GM12878 (cell line): ENCODE data around the gene OPRM1. TPM values are rescaled to one million over a fixed set of nuclear protein-coding genes. Genes with fewer than 3 reads are reported as not detected.
A peak's percentile ranks its signal among the peaks of the same experiment; 100 is the strongest.

Experiments used
- BACH1 ChIP-seq: fragments of 450-650 bp; IDR thresholded peaks from 2 replicates; pipeline ENCODE4 v1.6.1; 2017; ENCODE audit warnings: mild to moderate bottlenecking, borderline replicate concordance
- CBFB ChIP-seq: IDR thresholded peaks from 2 replicates; pipeline ENCODE4 v1.6.1; 2016; ENCODE audit warnings: antibody characterized with exemption, low read depth
- CEBPZ ChIP-seq: fragments of 150-350 bp; IDR thresholded peaks from 2 replicates; pipeline ENCODE4 v1.6.1; 2016; ENCODE audit warnings: low read depth, low read length
- CREB1 ChIP-seq: IDR thresholded peaks from 2 replicates; pipeline ENCODE4 v1.6.1; 2012; ENCODE audit warnings: low read depth, mild to moderate bottlenecking, inconsistent platforms
- CUX1 ChIP-seq: IDR thresholded peaks from 2 replicates; pipeline ENCODE4 v1.6.1; 2012; ENCODE audit warnings: improper control_type of control experiment, low read depth, low read length; ENCODE audit not compliant: insufficient replicate concordance
- DPF2 ChIP-seq: fragments of 450-650 bp; IDR thresholded peaks from 2 replicates; pipeline ENCODE4 v1.6.1; 2017; ENCODE audit warnings: mild to moderate bottlenecking
- ETV6 ChIP-seq, 2 experiments: fragments of 450-650 bp in 1 of 2; IDR thresholded peaks in 1 of 2; conservative IDR thresholded peaks in 1 of 2; 2 replicates each; pipeline ENCODE4 v1.6.1; 2014; ENCODE audit warnings: antibody characterized with exemption in 1 of 2, borderline replicate concordance in 1 of 2, low read depth in 1 of 2, mild to moderate bottlenecking in 1 of 2, moderate library complexity in 1 of 2
- FOXM1 ChIP-seq: IDR thresholded peaks from 2 replicates; pipeline ENCODE4 v1.6.1; 2012; ENCODE audit warnings: low read depth, mild to moderate bottlenecking, inconsistent platforms, low read length, moderate library complexity
- HDAC2 ChIP-seq: fragments of 200-600 bp; sonication (generic); IDR thresholded peaks from 2 replicates; pipeline ENCODE4 v1.6.1; 2017
- HDAC6 ChIP-seq: fragments of 200-600 bp; sonication (generic); IDR thresholded peaks from one replicate; pipeline ENCODE4 v1.8.0; 2017; ENCODE audit warnings: antibody characterized with exemption; ENCODE audit not compliant: unreplicated experiment
- IKZF1 ChIP-seq: fragments of 450-650 bp; conservative IDR thresholded peaks from 2 replicates; pipeline ENCODE4 v1.6.1; 2017; ENCODE audit warnings: antibody characterized with exemption, mild to moderate bottlenecking
- IRF5 ChIP-seq: fragments of 450-650 bp; IDR thresholded peaks from 2 replicates; pipeline ENCODE4 v1.6.1; 2017; ENCODE audit warnings: borderline replicate concordance
- MAX ChIP-seq: IDR thresholded peaks from 2 replicates; pipeline ENCODE4 v1.6.1; 2012; ENCODE audit warnings: low read depth, low read length, improper control_type of control experiment
- NFIC ChIP-seq: IDR thresholded peaks from 2 replicates; pipeline ENCODE4 v1.6.1; 2012; ENCODE audit warnings: low read depth, mild to moderate bottlenecking, inconsistent platforms, low read length, moderate library complexity
- NRF1 ChIP-seq: conservative IDR thresholded peaks from 2 replicates; pipeline ENCODE4 v1.6.1; 2011; ENCODE audit warnings: mild to moderate bottlenecking, low read depth, low read length, improper control_type of control experiment
- POLR2AphosphoS2 ChIP-seq: IDR thresholded peaks from 2 replicates; pipeline ENCODE4 v1.6.1; 2011; ENCODE audit warnings: low read depth, mild to moderate bottlenecking, low read length, improper control_type of control experiment, moderate library complexity
- RBBP5 ChIP-seq: fragments of 200-600 bp; sonication (generic); conservative IDR thresholded peaks from 2 replicates; pipeline ENCODE4 v1.6.1; 2016
- SIN3A ChIP-seq: IDR thresholded peaks from 2 replicates; pipeline ENCODE4 v1.6.1; 2012; ENCODE audit warnings: low read depth, low read length, improper control_type of control experiment
- SIX5 ChIP-seq: IDR thresholded peaks from 2 replicates; pipeline ENCODE4 v1.6.1; 2011; ENCODE audit warnings: mild to moderate bottlenecking, low read depth, low read length, moderate library complexity; ENCODE audit not compliant: severe bottlenecking
- SUZ12 ChIP-seq: fragments of 200-600 bp; sonication (generic); IDR thresholded peaks from one replicate; pipeline ENCODE4 v1.6.1; 2018; ENCODE audit warnings: antibody characterized with exemption, mild to moderate bottlenecking; ENCODE audit not compliant: unreplicated experiment
- YY1 ChIP-seq: IDR thresholded peaks from 2 replicates; pipeline ENCODE4 v1.6.1; 2011; ENCODE audit warnings: low read depth, mild to moderate bottlenecking, low read length
- polyA plus RNA-seq, 11 experiments: library from polyadenylated mRNA; depleted of rRNA in 4 of 11; unstranded in 6 of 11; stranded (reverse) in 5 of 11; fragments of >200 nt; fragmentation: Nextera tagmentation in 4 of 11; fragmentation: Illumina TruSeq in 1 of 11; extraction: Ambion mirVana in 4 of 11; extraction: Trizol in 1 of 11; gene quantifications; 1 replicate in 1 of 11; 2 replicates in 10 of 11; pipeline versions ENCODE4 v1.2.1 to v1.2.3, GENCODE V29; 2011 to 2016; ENCODE audit warnings: inconsistent platforms in 2 of 11, missing spikeins in 2 of 11, low read depth in 1 of 11
- total RNA-seq, 4 experiments: library from RNA; depleted of rRNA in 3 of 4; stranded (reverse); fragments of >200 nt in 3 of 4; fragmentation: Illumina TruSeq in 1 of 4; extraction: Trizol in 1 of 4; gene quantifications; 2 replicates each; pipeline versions ENCODE4 v1.2.1 to v1.2.3, GENCODE V29; 2013 to 2021

The OPRM1 gene
- total and polyA plus RNA-seq, 10 of the 15 experiments (the other 5 are each of a cell fraction or from before 2014, with no cell fraction given) = not detected

- TF ChIP-seq CEBPZ (no peak), SIN3A (no peak), NFIC (no peak), POLR2AphosphoS2 (no peak), CUX1 (no peak), IRF5 (no peak), IKZF1 (peak; percentile 94), DPF2 (peak; percentile 46; the same call in 1 of the 2 replicates), ETV6 (conservative IDR thresholded peaks at IDR 0.05 in 1 of 2, IDR thresholded peaks at IDR 0.05 in 1 of 2; ENCODE audit: borderline replicate concordance in 1 of 2, low read depth in 1 of 2) (no peak), SIX5 (no peak), HDAC6 (no peak), HDAC2 (no peak), CBFB (no peak), MAX (no peak), BACH1 (no peak; the same call in 1 of the 2 replicates), RBBP5 (no peak), CREB1 (no peak), YY1 (no peak), SUZ12 (no peak), NRF1 (no peak), FOXM1 (no peak)
These were observed 195.2 kb downstream of the OPRM1 start (continued) for GRCh38 chr6:154234019-154234772.
